Kidney (tissue), 14 donors: ENCODE measurements around the gene MAD2L2. TPM values are rescaled to one million over a fixed set of nuclear protein-coding genes. Genes with fewer than 3 reads are reported as not detected.
A peak's percentile ranks its signal among the peaks of the same experiment; 100 is the strongest.

Source experiments
- DNase-seq, 5 donors: peaks; one replicate each; pipeline ENCODE4 v3.0.0-alpha.2; 2013 to 2020
- FAIRE-seq: peaks from 2 replicates; lab custom pipeline; 2012; peaks lifted over from hg19 to GRCh38; lab: Jason Lieb, UNC
- H3K27ac ChIP-seq, 2 donors: one replicate each; pipeline ENCODE4 v1.7.0; 2013; ENCODE audit warnings: low read depth in 2 of 2, low read length in 2 of 2, inconsistent platforms in 1 of 2
- H3K27me3 ChIP-seq: one replicate; pipeline ENCODE4 v1.7.1; 2013; ENCODE audit warnings: low read length, inconsistent platforms; ENCODE audit not compliant: control insufficient read depth, insufficient read depth
- H3K36me3 ChIP-seq, 3 donors: one replicate each; pipeline versions ENCODE4 v1.7.0 to v1.7.1; 2013; ENCODE audit warnings: low read length in 3 of 3, control low read depth in 1 of 3, inconsistent platforms in 1 of 3; ENCODE audit not compliant: insufficient read depth in 3 of 3, control insufficient read depth in 2 of 3
- H3K4me1 ChIP-seq, 3 donors: one replicate each; pipeline versions ENCODE4 v1.7.0 to v1.7.1; 2013; ENCODE audit warnings: low read length in 3 of 3, inconsistent platforms in 1 of 3, low read depth in 1 of 3; ENCODE audit not compliant: control insufficient read depth in 2 of 3, insufficient read depth in 2 of 3
- H3K4me3 ChIP-seq, 3 donors: one replicate each; pipeline versions ENCODE4 v1.7.0 to v1.8.1; 2013; ENCODE audit warnings: low read length in 3 of 3, control low read depth in 1 of 3, inconsistent platforms in 1 of 3
- H3K9ac ChIP-seq, 3 donors: one replicate each; pipeline versions ENCODE4 v1.7.0 to v1.7.1; 2013; ENCODE audit warnings: low read length in 3 of 3, control low read depth in 1 of 3, inconsistent platforms in 1 of 3
- H3K9me3 ChIP-seq, 3 donors: one replicate each; pipeline versions ENCODE4 v1.7.0 to v1.7.1; 2013; ENCODE audit warnings: low read length in 3 of 3, control low read depth in 1 of 3, inconsistent platforms in 1 of 3; ENCODE audit not compliant: control insufficient read depth in 2 of 3, insufficient read depth in 1 of 3
- CTCF ChIP-seq: IDR thresholded peaks from 3 replicates; pipeline ENCODE4 v1.5.1; 2012; ENCODE audit warnings: mild to moderate bottlenecking, moderate library complexity, borderline replicate concordance; ENCODE audit not compliant: insufficient read depth; ENCODE audit errors: extremely low read depth
- intact Hi-C: fragments of 100-400 bp; cut with DNase I; formaldehyde crosslinking; loops from one replicate; pipeline ENCODE4 v1.11.1; 2022
- polyA plus RNA-seq: library from polyadenylated mRNA; stranded (reverse); fragments of 350-450 nt; fragmentation: Illumina TruSeq; extraction: RNeasy Lipid Tissue Mini Kit (QIAGEN cat#74804); gene quantifications from one replicate; pipeline ENCODE4 v1.2.3, GENCODE V29; 2014; ENCODE audit warnings: low read depth, low replicate concordance; ENCODE audit not compliant: insufficient read depth
- total RNA-seq: library from RNA; stranded (reverse); fragmentation: NEBNext Ultra II Directional; extraction: Animal tissue kit (Norgen Biotek cat#: 25700); gene quantifications from one replicate; pipeline ENCODE4 v1.2.1, GENCODE V29; 2021
- donor health status: control.
- donor health status: control.
- donor health status: control.
- donor health status: control.
- donor health status: control.
- donor health status: DM: yes; HTN: yes; CAD: no.
- donor health status: Normal renal cell carcinoma (clear cell type).

The MAD2L2 gene
- total and polyA plus RNA-seq, 2 donors from 2014 or later, result 36.8 to 51.7 TPM

GRCh38 chr1:11682287-11682771 lies 1.4 kb upstream of the MAD2L2 start:
- peaks cover 0 to 6% (median 0%) of the 10 kb centered on the region in 3 donors for H3K4me1 ChIP-seq
- H3K27me3 ChIP-seq, result no peaks in the 10 kb centered on the region
- no peaks in the 10 kb centered on the region for H3K36me3 ChIP-seq
- H3K9me3 ChIP-seq, result no peaks in the 10 kb centered on the region
- H3K9ac ChIP-seq, result no peak overlapping the region
- intact Hi-C loops, result no loop called here
- FAIRE-seq (no peak), DNase-seq (no peak)
- no peak overlapping the region for H3K4me3 ChIP-seq
- H3K27ac ChIP-seq, result no peak overlapping the region
- no peak for TF ChIP-seq CTCF

- no peaks in the 10 kb centered on the region for H3K9me3 ChIP-seq
- H3K27me3 ChIP-seq, result no peaks in the 10 kb centered on the region
- no peak for DNase-seq
- intact Hi-C loops, result no loop called here
- peaks cover 0 to 6% (median 0%) of the 10 kb centered on the region in 3 donors for H3K4me1 ChIP-seq
- peaks cover 0 to 2% (median 2%) of the 10 kb centered on the region in 3 donors for H3K36me3 ChIP-seq
- no peak for TF ChIP-seq CTCF
- peak overlapping the region; percentile 39 to 88 (median 69) for H3K9ac ChIP-seq
- peak overlapping the region; percentile 58 to 79 (median 78) for H3K4me3 ChIP-seq
- H3K27ac ChIP-seq, result peak overlapping the region; percentile 32 to 51
- no peak for FAIRE-seq
Measured at GRCh38 chr1:11680270-11681070, 478 bp downstream of the MAD2L2 start.

- no peaks in the 10 kb centered on the region for H3K27me3 ChIP-seq
- DNase-seq (no peak), FAIRE-seq (no peak)
- no peak overlapping the region for H3K27ac ChIP-seq
- H3K9ac ChIP-seq, result no peak overlapping the region
- peaks cover 0 to 6% (median 0%) of the 10 kb centered on the region in 3 donors for H3K4me1 ChIP-seq
- H3K36me3 ChIP-seq, result peaks cover 0 to 2% (median 2%) of the 10 kb centered on the region in 3 donors
- H3K9me3 ChIP-seq, result no peaks in the 10 kb centered on the region
- TF ChIP-seq CTCF, result no peak
- no peak overlapping the region for H3K4me3 ChIP-seq
- intact Hi-C loops, result no loop called here
Measured at GRCh38 chr1:11678442-11678841, 2.5 kb downstream of the MAD2L2 start.
